GM18499 (cell line): Measurements from ENCODE around the gene TATDN3.
A peak's percentile ranks its signal among the peaks of the same experiment; 100 is the strongest.
"Not testable (repeated sequence)": the region's sequence is repeated elsewhere in the genome, so short reads cannot be mapped to it uniquely, and the experiment has no call there.

Experiments
- ATAC-seq: cut with Tn5 transposase; IDR thresholded peaks from one replicate; pipeline ENCODE4 v1.9.1; 2021; ENCODE audit warnings: moderate number of reproducible peaks; ENCODE audit not compliant: insufficient read depth, unreplicated experiment

TATDN3 gene

GRCh38 chr1:212825798-212826452, 34.2 kb downstream of the TATDN3 start:
- no peak for ATAC-seq

DNA sequence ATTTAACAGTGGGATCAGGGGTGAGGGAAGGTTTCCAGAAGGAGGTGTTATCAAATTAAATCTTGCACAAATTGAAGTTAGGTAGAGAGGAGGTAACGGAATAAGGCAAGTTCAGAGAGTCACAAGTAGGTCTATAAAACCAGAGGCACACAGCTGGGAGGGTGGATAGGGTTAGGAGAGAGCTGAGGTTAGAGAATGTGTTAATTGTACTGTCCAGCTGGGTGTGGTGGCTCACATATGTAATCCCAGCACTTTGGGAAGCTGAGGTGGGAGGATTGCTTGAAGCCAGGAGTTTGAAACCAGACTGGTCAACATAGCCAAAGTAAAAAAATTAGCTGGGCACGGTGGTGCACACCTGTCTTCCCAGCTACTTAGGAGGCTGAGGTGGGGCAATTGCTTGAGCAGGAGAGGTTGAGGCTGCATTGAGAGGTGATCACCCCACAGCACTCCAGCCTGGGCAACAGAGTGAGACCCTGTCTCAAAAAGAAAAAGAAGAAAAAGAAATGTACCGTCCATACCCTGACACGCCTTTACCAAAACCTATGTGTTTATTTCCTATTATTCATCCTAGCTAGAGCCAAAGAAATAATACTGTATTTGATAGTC, 35.6 kb downstream of the TATDN3 start:
- ATAC-seq = no peak

GRCh38 chr1:212827831-212828278, 36.2 kb downstream of the TATDN3 start:
- ATAC-seq = no peak

DNA sequence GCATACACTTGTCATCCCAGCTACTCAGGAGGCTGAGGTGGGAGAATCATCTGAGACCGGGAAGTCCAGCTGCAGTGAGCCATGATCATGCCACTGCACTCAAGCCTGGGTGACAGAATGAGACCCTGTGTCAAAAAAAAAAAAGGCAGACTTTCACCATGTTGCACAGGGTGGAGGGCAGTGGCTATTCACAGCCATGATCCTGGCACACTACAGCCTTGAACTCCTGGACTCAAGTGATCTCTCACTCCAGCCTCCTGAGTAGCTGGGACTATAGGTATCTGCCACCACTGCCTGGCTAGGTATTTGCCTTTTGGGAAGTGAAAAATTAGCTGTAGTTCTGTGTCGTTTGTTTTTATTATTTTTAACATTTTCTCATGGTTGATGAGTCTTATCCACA, 36.7 kb downstream of the TATDN3 start:
- ATAC-seq = no peak

DNA sequence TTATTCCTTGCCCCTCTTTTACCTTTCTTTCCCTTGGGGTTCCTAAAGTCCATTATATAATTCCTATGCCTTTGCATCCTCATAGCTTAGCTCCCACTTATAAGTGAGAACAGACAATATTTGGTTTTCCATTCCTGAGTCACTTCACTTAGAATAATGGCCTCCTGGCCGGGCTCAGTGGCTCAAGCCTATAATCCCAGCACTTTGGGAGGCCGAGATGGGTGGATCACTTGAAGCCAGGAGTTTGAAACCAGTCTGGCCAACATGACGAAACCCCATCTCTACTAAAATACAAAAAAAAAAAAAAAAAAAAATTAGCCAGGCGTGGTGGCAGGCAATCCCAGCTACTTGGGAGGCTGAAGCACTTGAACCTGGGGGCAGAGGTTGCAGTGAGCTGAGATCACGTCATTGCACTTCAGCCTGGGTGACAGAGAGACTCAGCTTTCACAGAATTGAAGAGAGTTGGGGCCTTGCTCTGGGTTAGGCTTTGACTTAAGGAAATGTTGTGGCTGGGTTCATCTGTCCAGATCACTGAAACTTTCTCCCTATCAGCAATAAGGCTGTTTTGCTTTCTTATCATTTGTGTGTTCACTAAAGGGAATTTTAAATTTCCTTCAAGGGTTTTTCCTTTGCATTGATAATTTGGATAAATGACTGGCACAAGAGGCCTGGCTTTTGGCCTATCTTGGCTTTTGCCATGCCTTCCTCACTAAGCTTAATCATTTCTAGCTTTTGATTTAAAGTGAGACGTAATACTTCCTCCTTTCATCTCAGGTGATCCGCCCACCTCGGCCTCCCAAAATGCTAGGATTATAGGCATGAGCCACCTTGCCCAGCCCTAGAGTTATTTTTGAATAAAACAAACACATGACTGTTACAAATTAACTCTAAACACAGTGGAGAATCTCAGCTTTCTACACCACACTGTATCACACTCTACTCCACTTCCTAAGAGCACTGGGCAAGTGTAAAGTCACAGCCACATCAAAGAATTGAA, 41.8 kb downstream of the TATDN3 start:
- peak; percentile 80 for ATAC-seq

DNA sequence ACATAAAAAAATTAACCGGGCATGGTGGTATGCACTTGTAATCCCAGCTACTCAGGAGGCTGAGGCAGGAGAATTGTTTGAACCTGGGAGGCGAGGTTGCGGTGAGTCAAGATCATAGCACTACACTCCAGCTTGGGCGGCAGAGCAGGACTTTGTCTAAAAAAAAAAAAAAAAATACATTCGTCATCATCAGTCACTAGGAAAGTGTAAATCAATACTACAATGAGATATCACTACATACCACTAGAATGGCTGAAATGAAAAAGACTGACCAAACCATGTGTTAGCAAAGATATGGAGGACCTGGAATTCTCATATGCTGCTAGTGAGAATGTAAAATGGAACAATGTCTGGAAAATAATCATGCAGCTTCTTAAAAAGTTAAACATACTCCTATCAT, 46.5 kb downstream of the TATDN3 start:
- no peak for ATAC-seq

DNA sequence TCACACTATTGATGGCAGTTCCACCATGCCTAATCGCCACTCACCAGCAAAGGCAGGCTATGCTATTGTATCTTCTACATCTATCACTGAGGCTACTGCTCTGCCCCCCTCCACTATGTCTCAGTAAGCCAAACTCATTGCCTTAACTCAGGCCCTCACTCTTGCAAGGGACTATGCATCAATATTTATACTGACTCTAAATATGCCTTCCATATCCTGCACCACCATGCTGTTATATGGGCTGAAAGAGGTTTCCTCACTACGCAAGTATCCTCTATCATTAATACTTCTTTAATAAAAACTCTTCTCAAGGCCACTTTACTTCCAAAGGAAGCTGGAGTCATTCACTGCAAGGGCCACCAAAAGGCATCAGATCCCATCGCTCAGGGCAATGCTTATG, 52.8 kb downstream of the TATDN3 start:
- not testable (repeated sequence) for ATAC-seq

GRCh38 chr1:212847549-212847948, 55.9 kb downstream of the TATDN3 start, which contains the start of gene SPATA45:
Gene SPATA45 (minus strand): TSS chr1:212847649. CDS start chr1:212836149, 11,500 bp downstream.
- ATAC-seq = no peak

GRCh38 chr1:212852105-212852688, 60.5 kb downstream of the TATDN3 start:
- no peak for ATAC-seq

GRCh38 chr1:212853658-212854057, 62.0 kb downstream of the TATDN3 start:
- ATAC-seq = no peak

DNA sequence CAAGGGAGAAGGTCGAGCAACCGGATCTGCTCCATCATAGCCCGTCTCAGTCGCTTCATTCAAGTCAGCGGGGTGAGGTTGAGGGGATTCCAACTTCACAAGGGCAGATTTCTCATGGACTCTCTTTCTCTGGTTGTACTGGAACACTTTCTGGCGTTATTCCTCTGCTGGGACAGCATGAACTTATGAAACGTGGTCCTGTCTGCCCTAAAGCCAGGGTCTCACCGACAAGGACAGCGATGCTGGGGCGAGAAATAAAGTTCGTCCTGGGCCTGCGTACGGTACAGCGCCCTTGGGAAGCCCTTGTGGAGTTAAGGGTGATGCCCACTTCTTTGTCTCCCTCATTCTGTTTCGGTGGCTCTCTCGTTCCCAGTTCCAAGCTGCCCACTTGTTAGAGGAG, 65.1 kb downstream of the TATDN3 start:
- ATAC-seq = no peak

GRCh38 chr1:212857992-212858460, 66.3 kb downstream of the TATDN3 start, which contains the start of gene FLVCR1:
Gene FLVCR1 (plus strand): TSS chr1:212858275. CDS start chr1:212858453, 178 bp downstream.
- ATAC-seq = peak; percentile 73

GRCh38 chr1:212858461-212859265, 67.0 kb downstream of the TATDN3 start:
- peak; percentile 5 for ATAC-seq

DNA sequence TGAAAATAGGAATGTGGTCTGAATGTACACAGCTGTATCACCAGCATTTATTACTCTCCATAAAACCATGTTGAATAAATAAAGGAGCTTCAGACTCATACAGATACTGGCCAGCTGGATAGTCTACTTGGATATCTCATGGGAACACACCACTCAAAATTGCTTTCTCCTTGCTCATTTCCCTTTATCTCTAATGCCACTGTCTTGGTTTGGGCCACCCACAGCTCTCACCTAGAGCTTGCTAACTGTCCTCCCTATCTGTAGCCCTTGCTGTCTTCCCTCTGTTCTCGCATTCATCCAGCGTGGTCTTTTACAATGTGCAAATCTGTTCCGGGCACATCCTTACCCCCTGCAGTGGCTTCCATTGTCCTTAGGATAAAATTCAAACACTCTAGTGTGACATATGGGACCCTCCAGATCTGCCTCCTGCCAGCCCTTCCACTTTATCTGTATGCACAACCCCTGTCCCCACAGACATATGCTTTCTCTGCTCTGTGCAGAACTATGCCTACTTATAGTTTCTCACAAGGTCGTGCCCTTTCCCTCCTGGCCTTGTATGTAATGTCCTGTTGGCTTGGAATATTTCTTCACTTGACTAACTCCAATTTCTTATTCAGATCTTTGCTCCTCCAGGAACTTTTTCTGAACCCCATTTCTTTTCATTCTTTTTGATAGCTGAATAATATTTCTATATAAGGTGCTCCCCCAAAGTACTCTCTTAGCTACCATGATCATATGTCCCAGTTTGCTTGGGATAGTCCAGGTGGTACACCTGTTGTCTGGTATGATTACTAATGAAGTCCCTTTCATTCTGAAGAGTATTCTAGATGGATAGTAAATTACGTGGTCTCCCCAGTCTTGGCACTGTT, 69.3 kb downstream of the TATDN3 start:
- no peak for ATAC-seq

- ATAC-seq = no peak
These were observed 70.5 kb downstream of the TATDN3 start for GRCh38 chr1:212862111-212862690.

DNA sequence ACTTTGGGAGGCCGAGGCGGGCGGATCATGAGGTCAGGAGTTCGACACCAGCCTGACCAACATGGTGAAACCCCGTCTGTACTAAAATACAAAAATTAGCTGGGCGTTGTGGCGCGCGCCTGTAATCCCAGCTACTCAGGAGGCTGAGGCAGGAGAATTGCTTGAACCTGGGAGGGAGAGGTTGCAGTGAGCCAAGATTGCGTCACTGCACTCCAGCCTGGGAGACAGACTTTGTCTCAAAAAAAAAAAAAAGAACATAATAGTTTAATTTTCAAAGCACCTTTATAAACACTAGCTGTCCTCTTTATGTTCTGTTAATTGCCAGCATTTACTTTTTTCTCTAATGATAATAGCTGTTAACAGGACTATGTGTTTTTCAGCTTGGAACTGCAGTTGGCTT, 71.7 kb downstream of the TATDN3 start:
- not testable (repeated sequence) for ATAC-seq

- no peak for ATAC-seq
These were observed 72.5 kb downstream of the TATDN3 start for GRCh38 chr1:212864201-212864600.
